ENCODE measurements around the gene MMP3. TPM values are rescaled to one million over a fixed set of nuclear protein-coding genes. Genes with fewer than 3 reads are reported as not detected.

MMP3 gene
- total RNA-seq, 1 experiment from 2014 or later = not detected

- BruUV-seq (replicated peaks) = no TSS peak
- H3K9me2 ChIP-seq (ENCODE audit: insufficient read depth) = no peaks in the 10 kb centered on the region
- no peaks in the 10 kb centered on the region for H3K27me3 ChIP-seq (ENCODE audit: insufficient read depth, low read length)
- DNase-seq (ENCODE audit: low read depth, low spot score) = no peak
- H3K9me3 ChIP-seq (ENCODE audit: control insufficient read depth in 1 of 2, insufficient read depth in 1 of 2, low read depth in 1 of 2, low read length in 2 of 2) = no peaks in the 10 kb centered on the region
- ATAC-seq = no peak
- H3K79me2 ChIP-seq (ENCODE audit: insufficient read depth, low read length) = no peaks in the 10 kb centered on the region
- no peak for TF ChIP-seq SP1 (IDR thresholded peaks at IDR 0.05; ENCODE audit: low read depth)
- TF ChIP-seq EZH2phosphoT487 (IDR thresholded peaks at IDR 0.05; ENCODE audit: borderline replicate concordance) = no peak
- no peak for TF ChIP-seq CEBPB (IDR thresholded peaks at IDR 0.05; ENCODE audit: low read depth)
- TF ChIP-seq, protein P1, sequence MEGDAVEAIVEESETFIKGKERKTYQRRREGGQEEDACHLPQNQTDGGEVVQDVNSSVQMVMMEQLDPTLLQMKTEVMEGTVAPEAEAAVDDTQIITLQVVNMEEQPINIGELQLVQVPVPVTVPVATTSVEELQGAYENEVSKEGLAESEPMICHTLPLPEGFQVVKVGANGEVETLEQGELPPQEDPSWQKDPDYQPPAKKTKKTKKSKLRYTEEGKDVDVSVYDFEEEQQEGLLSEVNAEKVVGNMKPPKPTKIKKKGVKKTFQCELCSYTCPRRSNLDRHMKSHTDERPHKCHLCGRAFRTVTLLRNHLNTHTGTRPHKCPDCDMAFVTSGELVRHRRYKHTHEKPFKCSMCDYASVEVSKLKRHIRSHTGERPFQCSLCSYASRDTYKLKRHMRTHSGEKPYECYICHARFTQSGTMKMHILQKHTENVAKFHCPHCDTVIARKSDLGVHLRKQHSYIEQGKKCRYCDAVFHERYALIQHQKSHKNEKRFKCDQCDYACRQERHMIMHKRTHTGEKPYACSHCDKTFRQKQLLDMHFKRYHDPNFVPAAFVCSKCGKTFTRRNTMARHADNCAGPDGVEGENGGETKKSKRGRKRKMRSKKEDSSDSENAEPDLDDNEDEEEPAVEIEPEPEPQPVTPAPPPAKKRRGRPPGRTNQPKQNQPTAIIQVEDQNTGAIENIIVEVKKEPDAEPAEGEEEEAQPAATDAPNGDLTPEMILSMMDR (IDR thresholded peaks at IDR 0.05 in 2 of 3, conservative IDR thresholded peaks at IDR 0.05 in 1 of 3; ENCODE audit: borderline replicate concordance in 1 of 3, insufficient read depth in 1 of 3, low read depth in 2 of 3, low read length in 2 of 3) = no peak
- no peak for TF ChIP-seq ZFX (IDR thresholded peaks at IDR 0.05)
- TF ChIP-seq EGR1 (IDR thresholded peaks at IDR 0.05; ENCODE audit: low read depth) = no peak
- no peak for TF ChIP-seq SIN3A (IDR thresholded peaks at IDR 0.05; ENCODE audit: low read depth)
- H4K20me1 ChIP-seq (ENCODE audit: insufficient read depth) = no peaks in the 10 kb centered on the region
- ChIA-PET POLR2A (no interaction called here), RAD21 (ENCODE audit: low non-redundant PET in 1 of 2, low total read pairs in 2 of 2, uncharacterized antibody in 2 of 2, unreplicated experiment in 2 of 2) (no interaction called here), CTCF (no interaction called here)
- no peak overlapping the region for H3K9ac ChIP-seq (ENCODE audit: low read length)
- no peak overlapping the region for H3K4me3 ChIP-seq (replicated peaks in 1 of 2; ENCODE audit: low read depth in 1 of 2, low read length in 2 of 2)
- H3K27ac ChIP-seq (ENCODE audit: low read depth, low read length) = no peak overlapping the region
- intact Hi-C loops (cut with micrococcal nuclease) = no loop called here
- no peak overlapping the region for H2AFZ ChIP-seq (ENCODE audit: low read depth, low read length, poor library complexity, severe bottlenecking)
- no peaks in the 10 kb centered on the region for H3K36me3 ChIP-seq (ENCODE audit: control insufficient read depth in 1 of 2, insufficient read depth in 2 of 2, low read length in 2 of 2)
- H3K4me1 ChIP-seq (ENCODE audit: control insufficient read depth in 1 of 2, insufficient read depth in 2 of 2, low read length in 2 of 2) = no peaks in the 10 kb centered on the region
- H3K4me2 ChIP-seq (ENCODE audit: low read length) = no peak overlapping the region
Observed at GRCh38 chr11:102849311-102849710, 5.9 kb upstream of the MMP3 start.

- Histone ChIP-seq H2AFZ (ENCODE audit: low read depth, low read length, poor library complexity, severe bottlenecking) (no peak overlapping the region), H3K27me3 (ENCODE audit: insufficient read depth, low read length) (no peaks in the 10 kb centered on the region), H3K4me3 (replicated peaks in 1 of 2; ENCODE audit: low read depth in 1 of 2, low read length in 2 of 2) (no peak overlapping the region), H3K36me3 (ENCODE audit: control insufficient read depth in 1 of 2, insufficient read depth in 2 of 2, low read length in 2 of 2) (no peaks in the 10 kb centered on the region), H3K27ac (ENCODE audit: low read depth, low read length) (no peak overlapping the region), H3K4me2 (ENCODE audit: low read length) (no peak overlapping the region), H3K79me2 (ENCODE audit: insufficient read depth, low read length) (no peaks in the 10 kb centered on the region), H3K4me1 (ENCODE audit: control insufficient read depth in 1 of 2, insufficient read depth in 2 of 2, low read length in 2 of 2) (no peaks in the 10 kb centered on the region), H3K9me2 (ENCODE audit: insufficient read depth) (no peaks in the 10 kb centered on the region), H3K9ac (ENCODE audit: low read length) (no peak overlapping the region), H4K20me1 (ENCODE audit: insufficient read depth) (no peaks in the 10 kb centered on the region), H3K9me3 (ENCODE audit: control insufficient read depth in 1 of 2, insufficient read depth in 1 of 2, low read depth in 1 of 2, low read length in 2 of 2) (no peaks in the 10 kb centered on the region)
- intact Hi-C loops (cut with micrococcal nuclease) = no loop called here
- ChIA-PET RAD21 (ENCODE audit: low non-redundant PET in 1 of 2, low total read pairs in 2 of 2, uncharacterized antibody in 2 of 2, unreplicated experiment in 2 of 2) (interaction anchor here in 1 of 2 experiments (0.6 kb wide), 1 partner anchor 31 kb away, joined by 4 read pairs; no protein-coding TSS in a partner anchor), POLR2A (no interaction called here), CTCF (no interaction called here)
- ATAC-seq = no peak
- BruUV-seq (replicated peaks) = no TSS peak
- DNase-seq (ENCODE audit: low read depth, low spot score) = no peak
- TF ChIP-seq TCF7L2 (IDR thresholded peaks at IDR 0.05; ENCODE audit: borderline replicate concordance, extremely low read depth, insufficient read depth, insufficient read length) (no peak), ZBTB33 (IDR thresholded peaks at IDR 0.05; ENCODE audit: extremely low read depth, insufficient replicate concordance, low read length) (no peak), ZFX (IDR thresholded peaks at IDR 0.05) (no peak), ATF3 (IDR thresholded peaks at IDR 0.05) (no peak), EZH2phosphoT487 (IDR thresholded peaks at IDR 0.05; ENCODE audit: borderline replicate concordance) (no peak), JUND (IDR thresholded peaks at IDR 0.05) (no peak), RAD21 (IDR thresholded peaks at IDR 0.05; ENCODE audit: low read depth) (no peak), EZH2 (IDR thresholded peaks at IDR 0.05) (no peak), POLR2AphosphoS5 (IDR thresholded peaks at IDR 0.05; ENCODE audit: low read depth, low read length) (no peak)
- TF ChIP-seq, protein P2, sequence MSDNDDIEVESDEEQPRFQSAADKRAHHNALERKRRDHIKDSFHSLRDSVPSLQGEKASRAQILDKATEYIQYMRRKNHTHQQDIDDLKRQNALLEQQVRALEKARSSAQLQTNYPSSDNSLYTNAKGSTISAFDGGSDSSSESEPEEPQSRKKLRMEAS (IDR thresholded peaks at IDR 0.05) = no peak
Observed at GRCh38 chr11:102846292-102846691, 2.9 kb upstream of the MMP3 start.

Data from HCT116 (cell line).